Right lobe of liver (tissue), 6 donors: Measurements from ENCODE around the gene NPLOC4. TPM values are rescaled to one million over a fixed set of nuclear protein-coding genes. Genes with fewer than 3 reads are reported as not detected.
"Not testable (repeated sequence)": the region's sequence is repeated elsewhere in the genome, so short reads cannot be mapped to it uniquely, and the experiment has no call there.

Experiments used
- ATAC-seq, 4 donors: fragments of 200-7000 bp; cut with Tn5 transposase; one replicate each; pipeline ENCODE4 v1.9.1; 2020; ENCODE audit warnings: mild to moderate bottlenecking in 4 of 4, moderate library complexity in 4 of 4
- DNase-seq, 3 donors: peaks; one replicate each; pipeline ENCODE4 v3.0.0-alpha.2; 2020
- H3K27ac ChIP-seq, 3 donors: fragments of 200-600 bp; one replicate each; pipeline ENCODE4 v1.8.0; 2022
- H3K27me3 ChIP-seq, 2 donors: fragments of 200-600 bp; one replicate each; pipeline ENCODE4 v1.8.0; 2022
- H3K36me3 ChIP-seq, 4 donors: fragments of 200-600 bp; sonication (generic) in 1 of 4; one replicate each; pipeline versions ENCODE4 v1.5.1 to v1.8.0; 2017 to 2022; ENCODE audit warnings: control low read depth in 1 of 4
- H3K4me1 ChIP-seq, 4 donors: fragments of 200-600 bp; sonication (generic) in 1 of 4; one replicate each; pipeline versions ENCODE4 v1.5.1 to v1.8.0; 2017 to 2022; ENCODE audit warnings: control low read depth in 1 of 4
- H3K4me3 ChIP-seq, 3 donors: fragments of 200-600 bp; one replicate each; pipeline ENCODE4 v1.8.0; 2022
- H3K9me3 ChIP-seq, 4 donors: fragments of 200-600 bp; sonication (generic) in 1 of 4; one replicate each; pipeline versions ENCODE4 v1.5.1 to v1.8.0; 2017 to 2022; ENCODE audit warnings: control low read depth in 1 of 4
- POLR2A ChIP-seq: fragments of 450-650 bp; IDR thresholded peaks from one replicate; pipeline ENCODE4 v1.6.1; 2017; ENCODE audit warnings: antibody characterized with exemption, mild to moderate bottlenecking
- WGBS: methylation state at CpG from one replicate; pipeline ENCODE4 v1.1.6; 2018; ENCODE audit warnings: low coverage, low lambda C conversion rate; ENCODE audit not compliant: insufficient coverage; ENCODE audit errors: missing lambda C conversion rate; 5-methylcytosine and 5-hydroxymethylcytosine counted together
- intact Hi-C, 2 donors: fragments of 100-400 bp; cut with DNase I; formaldehyde crosslinking; loops; one replicate each; pipeline versions ENCODE4 v1.11.2 to v1.14.1; 2022
- total RNA-seq, 6 experiments: library from RNA; depleted of rRNA in 2 of 6; stranded (reverse); fragments of >200 nt in 2 of 6; fragmentation: NEBNext Ultra II Directional in 3 of 6; extraction: Animal tissue kit (Norgen Biotek cat#: 25700) in 3 of 6; gene quantifications; one replicate each; pipeline versions ENCODE4 v1.1.0 to v1.2.4, GENCODE V29; 2016 to 2023
- TF ChIP-seq, protein P1 (sequence below), 4 donors: fragments of 200-600 bp in 3 of 4; fragments of 450-650 bp in 1 of 4; IDR thresholded peaks; one replicate each; pipeline versions ENCODE4 v1.5.1 to v1.8.0; 2016 to 2022; ENCODE audit warnings: antibody characterized with exemption in 4 of 4, mild to moderate bottlenecking in 2 of 4
- donor health status: DM: no; HTN: yes; CAD: no.
- donor health status: DM: no; HTN: no; CAD: no.
- donor health status: DM: no; HTN: no; CAD: no.
- donor health status: DM: no; HTN: yes; CAD: no.
- donor health status: DM: no; HTN: yes; CAD: no.

The NPLOC4 gene
- total RNA-seq, 6 experiments from 2014 or later, result 46.5 to 63.2 (median 55.8) TPM

DNA sequence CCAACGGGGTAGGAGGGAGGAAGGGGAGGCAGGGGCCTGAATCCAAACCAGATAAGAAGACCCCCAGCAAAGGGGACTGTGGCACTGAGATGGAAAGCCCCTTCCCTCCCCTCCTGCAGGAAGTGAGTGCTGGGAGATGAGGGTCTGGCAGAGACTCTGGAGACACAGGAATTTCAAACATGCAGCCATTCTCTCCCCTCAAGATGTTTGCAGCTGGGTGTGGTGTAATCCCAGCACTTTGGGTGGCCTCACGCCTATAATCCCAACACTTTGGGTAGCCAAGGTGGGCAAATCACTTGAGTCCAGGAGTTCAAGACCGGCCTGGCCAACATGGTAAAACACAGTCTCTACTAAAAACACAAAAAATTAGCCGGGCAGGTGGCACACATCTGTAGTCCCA lies 50.8 kb downstream of the NPLOC4 start:
- ATAC-seq (no peak), DNase-seq (no peak)
- H3K36me3 ChIP-seq, result peaks cover 7 to 91% (median 33%) of the 10 kb centered on the region in 4 donors
- H3K4me1 ChIP-seq, result peaks cover 0 to 16% (median 7%) of the 10 kb centered on the region in 4 donors
- WGBS, result 93% methylated on average over 2 of the region's 4 CpGs
- H3K4me3 ChIP-seq, result no peak overlapping the region
- intact Hi-C loops, result no loop called here
- no peak overlapping the region for H3K27ac ChIP-seq
- H3K27me3 ChIP-seq, result no peaks in the 10 kb centered on the region
- TF ChIP-seq, protein P1, sequence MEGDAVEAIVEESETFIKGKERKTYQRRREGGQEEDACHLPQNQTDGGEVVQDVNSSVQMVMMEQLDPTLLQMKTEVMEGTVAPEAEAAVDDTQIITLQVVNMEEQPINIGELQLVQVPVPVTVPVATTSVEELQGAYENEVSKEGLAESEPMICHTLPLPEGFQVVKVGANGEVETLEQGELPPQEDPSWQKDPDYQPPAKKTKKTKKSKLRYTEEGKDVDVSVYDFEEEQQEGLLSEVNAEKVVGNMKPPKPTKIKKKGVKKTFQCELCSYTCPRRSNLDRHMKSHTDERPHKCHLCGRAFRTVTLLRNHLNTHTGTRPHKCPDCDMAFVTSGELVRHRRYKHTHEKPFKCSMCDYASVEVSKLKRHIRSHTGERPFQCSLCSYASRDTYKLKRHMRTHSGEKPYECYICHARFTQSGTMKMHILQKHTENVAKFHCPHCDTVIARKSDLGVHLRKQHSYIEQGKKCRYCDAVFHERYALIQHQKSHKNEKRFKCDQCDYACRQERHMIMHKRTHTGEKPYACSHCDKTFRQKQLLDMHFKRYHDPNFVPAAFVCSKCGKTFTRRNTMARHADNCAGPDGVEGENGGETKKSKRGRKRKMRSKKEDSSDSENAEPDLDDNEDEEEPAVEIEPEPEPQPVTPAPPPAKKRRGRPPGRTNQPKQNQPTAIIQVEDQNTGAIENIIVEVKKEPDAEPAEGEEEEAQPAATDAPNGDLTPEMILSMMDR (IDR thresholded peaks at IDR 0.05), result no peak
- no peak for TF ChIP-seq POLR2A
- H3K9me3 ChIP-seq, result no peaks in the 10 kb centered on the region

- DNase-seq (peak in 2 of 3 donors; percentile 42 to 53), ATAC-seq (peak in 2 of 4 donors; percentile 20 to 53)
- H3K27ac ChIP-seq, result peak overlapping the region in 1 of 3 donors; percentile 32
- peaks cover 0 to 16% (median 7%) of the 10 kb centered on the region in 4 donors for H3K4me1 ChIP-seq
- H3K4me3 ChIP-seq, intact Hi-C loops, H3K9me3 ChIP-seq, H3K27me3 ChIP-seq: not testable (repeated sequence)
- H3K36me3 ChIP-seq, result peaks cover 7 to 85% (median 29%) of the 10 kb centered on the region in 4 donors
- 66% methylated on average over 5 of the region's 14 CpGs for WGBS
These were observed 52.1 kb downstream of the NPLOC4 start for GRCh38 chr17:81584771-81585170.

DNA sequence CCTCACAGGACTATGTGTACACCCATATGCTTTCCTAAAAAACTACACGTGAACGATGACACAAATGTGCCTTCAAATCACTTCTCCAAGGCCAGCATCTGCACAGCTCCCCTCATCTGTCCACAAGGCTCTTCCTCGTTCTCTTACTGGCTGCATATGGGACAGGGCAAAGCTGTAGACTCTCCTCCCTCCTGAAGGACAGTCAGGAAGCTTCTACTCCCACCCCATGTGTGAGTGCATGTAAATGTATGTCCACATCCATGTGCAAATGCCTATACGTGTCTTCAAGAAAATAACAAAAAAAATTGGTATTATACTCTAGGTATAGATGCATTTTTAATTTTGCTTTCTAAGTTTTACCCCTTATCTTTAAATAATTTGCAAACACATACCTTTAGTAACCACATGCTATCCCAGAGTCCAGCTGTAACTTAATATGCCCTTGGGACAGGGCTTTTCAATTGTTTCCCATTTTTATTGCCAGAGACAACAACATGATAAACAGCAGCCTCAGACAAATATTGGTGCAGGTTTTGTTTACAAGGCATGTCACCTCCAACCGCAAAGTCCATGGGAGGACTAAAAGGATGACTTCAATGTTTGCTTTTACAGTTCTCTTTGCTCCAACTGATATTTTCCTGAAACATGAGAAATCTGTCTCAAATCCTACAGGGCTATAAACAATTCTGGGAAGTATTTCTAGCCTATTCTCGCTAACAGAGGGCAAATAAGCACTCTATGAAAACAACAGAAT lies 53.1 kb downstream of the NPLOC4 start:
- TF ChIP-seq POLR2A, result no peak
- TF ChIP-seq, protein P1 (IDR thresholded peaks at IDR 0.05), result no peak
- no peak for DNase-seq
- H3K27ac ChIP-seq, result peak overlapping the region in 2 of 3 donors; percentile 32 to 41
- 53% methylated on average over 5 of the region's 6 CpGs for WGBS
- H3K4me3 ChIP-seq, result no peak overlapping the region
- intact Hi-C loops, result no loop called here
- H3K36me3 ChIP-seq, result peaks cover 7 to 75% (median 26%) of the 10 kb centered on the region in 4 donors
- H3K4me1 ChIP-seq, result peaks cover 0 to 16% (median 7%) of the 10 kb centered on the region in 4 donors
- H3K27me3 ChIP-seq, result no peaks in the 10 kb centered on the region
- no peaks in the 10 kb centered on the region for H3K9me3 ChIP-seq
- peak; percentile 28 to 89 (median 81) for ATAC-seq

DNA sequence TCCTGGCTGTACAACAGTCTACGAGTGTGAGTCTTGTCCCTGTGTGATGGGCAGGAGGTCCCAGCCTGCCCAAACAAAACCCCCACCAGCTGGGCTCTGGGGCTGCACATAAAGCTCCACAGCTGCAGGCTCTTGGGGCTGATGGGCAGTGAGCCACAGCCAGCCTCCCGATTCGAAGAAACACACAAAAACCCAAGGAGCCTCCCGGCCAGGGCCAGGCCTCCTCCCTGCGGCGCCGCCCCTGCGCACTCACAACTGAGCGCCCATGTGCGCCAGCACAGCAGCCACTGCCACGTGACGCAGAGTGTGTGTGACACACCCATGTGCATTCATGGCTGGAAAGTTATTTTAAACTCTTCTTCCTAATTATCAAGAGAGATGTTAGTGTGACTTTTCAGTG lies 54.2 kb downstream of the NPLOC4 start:
- TF ChIP-seq, protein P1 (IDR thresholded peaks at IDR 0.05), result no peak
- TF ChIP-seq POLR2A, result no peak
- ATAC-seq (no peak), DNase-seq (no peak)
- Histone ChIP-seq H3K27me3 (no peaks in the 10 kb centered on the region), H3K4me1 (peaks cover 0 to 16% (median 7%) of the 10 kb centered on the region in 4 donors), H3K4me3 (no peak overlapping the region), H3K27ac (no peak overlapping the region), H3K9me3 (no peaks in the 10 kb centered on the region), H3K36me3 (peaks cover 4 to 70% (median 20%) of the 10 kb centered on the region in 4 donors)
- intact Hi-C loops, result no loop called here
- WGBS, result 94% methylated on average over 4 of the region's 12 CpGs

- TF ChIP-seq, protein P1 (IDR thresholded peaks at IDR 0.05), result no peak
- no peak for TF ChIP-seq POLR2A
- H3K9me3 ChIP-seq, result no peaks in the 10 kb centered on the region
- WGBS, result 90% methylated on average over 2 of the region's 5 CpGs
- no peaks in the 10 kb centered on the region for H3K27me3 ChIP-seq
- H3K4me3 ChIP-seq, result no peak overlapping the region
- peaks cover 0 to 16% (median 7%) of the 10 kb centered on the region in 4 donors for H3K4me1 ChIP-seq
- intact Hi-C loops, result no loop called here
- no peak for DNase-seq
- peaks cover 4 to 66% (median 20%) of the 10 kb centered on the region in 4 donors for H3K36me3 ChIP-seq
- ATAC-seq, result no peak
- no peak overlapping the region for H3K27ac ChIP-seq
These were observed 54.6 kb downstream of the NPLOC4 start for GRCh38 chr17:81582341-81582740.
